B cell (primary cell): ENCODE measurements around the gene DCTN5. TPM values are rescaled to one million over a fixed set of nuclear protein-coding genes. Genes with fewer than 3 reads are reported as not detected.

ENCODE experiments used
- ATAC-seq: fragments of 200-7000 bp; cut with Tn5 transposase; one replicate; pipeline ENCODE4 v1.10.0; 2021; ENCODE audit warnings: low read depth, mild to moderate bottlenecking, moderate number of reproducible peaks, moderate library complexity
- CTCF ChIA-PET: fragments of 350-600 bp; sonication (Branson Sonifier 250); formaldehyde crosslinking; loops from one replicate; lab custom pipeline; 2021; ENCODE audit warnings: antibody characterized with exemption, inconsistent platforms; lab: Charles Lee
- POLR2A ChIA-PET: fragments of 350-600 bp; sonication (Branson Sonifier 250); formaldehyde crosslinking; loops from one replicate; lab custom pipeline; 2021; ENCODE audit warnings: antibody characterized with exemption; lab: Charles Lee
- DNase-seq: peaks from one replicate; pipeline ENCODE4 v3.0.0; 2013
- H2AFZ ChIP-seq: 2 replicates; pipeline ENCODE4 v1.6.1; 2012; ENCODE audit warnings: mild to moderate bottlenecking, low read depth, low read length; ENCODE audit not compliant: insufficient read depth, poor library complexity, severe bottlenecking
- H3K27ac ChIP-seq, 2 donors: 1 replicate in 1 of 2; 2 replicates in 1 of 2; pipeline ENCODE4 v1.5.1; 2012 to 2013; ENCODE audit warnings: low read length in 2 of 2, mild to moderate bottlenecking in 2 of 2, moderate library complexity in 1 of 2
- H3K27me3 ChIP-seq, 4 experiments: fragments of 200-600 bp in 1 of 4; sonication (generic) in 1 of 4; replicated peaks in 1 of 4; 1 replicate in 2 of 4; 2 replicates in 2 of 4; pipeline versions ENCODE4 v1.6.1 to v1.7.0; 2013 to 2016; ENCODE audit warnings: low read length in 3 of 4, mild to moderate bottlenecking in 2 of 4, mixed read lengths in 1 of 4, moderate library complexity in 1 of 4; ENCODE audit not compliant: insufficient read depth in 4 of 4, control insufficient read depth in 3 of 4; ENCODE audit errors: control extremely low read depth in 1 of 4
- H3K36me3 ChIP-seq, 2 experiments: replicated peaks in 1 of 2; 1 replicate in 1 of 2; 2 replicates in 1 of 2; pipeline versions ENCODE4 v1.6.1 to v1.7.1; 2013; ENCODE audit warnings: low read length in 1 of 2; ENCODE audit not compliant: insufficient read depth in 2 of 2, control insufficient read depth in 1 of 2; ENCODE audit errors: control extremely low read depth in 1 of 2, extremely low read depth in 1 of 2
- H3K4me1 ChIP-seq, 2 donors: fragments of 200-600 bp in 1 of 2; sonication (generic) in 1 of 2; 1 replicate in 1 of 2; 2 replicates in 1 of 2; pipeline versions ENCODE4 v1.5.1 to v1.6.1; 2013 to 2017; ENCODE audit warnings: low read length in 2 of 2; ENCODE audit not compliant: control insufficient read depth in 2 of 2, insufficient read depth in 2 of 2
- H3K4me2 ChIP-seq: replicated peaks from 2 replicates; pipeline ENCODE3; 2012; ENCODE audit warnings: mild to moderate bottlenecking, low read depth, low read length; ENCODE audit not compliant: poor library complexity, severe bottlenecking
- H3K4me3 ChIP-seq, 5 experiments: fragments of 200-600 bp in 1 of 5; sonication (generic) in 1 of 5; 1 replicate in 3 of 5; 2 replicates in 2 of 5; pipeline versions ENCODE4 v1.5.1 to v1.7.0; 2011 to 2016; ENCODE audit warnings: low read length in 4 of 5, mild to moderate bottlenecking in 4 of 5, low read depth in 2 of 5, control low read depth in 1 of 5, moderate library complexity in 1 of 5; ENCODE audit not compliant: insufficient read depth in 1 of 5; ENCODE audit errors: control extremely low read depth in 1 of 5, extremely low read depth in 1 of 5
- H3K79me2 ChIP-seq: fragments of 200-600 bp; sonication (generic); one replicate; pipeline ENCODE4 v1.6.0; 2016; ENCODE audit warnings: low read length; ENCODE audit not compliant: control insufficient read depth, insufficient read depth
- H3K9ac ChIP-seq: fragments of 200-600 bp; sonication (generic); 2 replicates; pipeline ENCODE4 v1.6.1; 2017; ENCODE audit warnings: mild to moderate bottlenecking, low read length, moderate library complexity
- H3K9me3 ChIP-seq, 3 donors: one replicate each; pipeline versions ENCODE4 v1.6.1 to v1.7.1; 2013; ENCODE audit warnings: low read length in 2 of 3; ENCODE audit not compliant: control insufficient read depth in 2 of 3, insufficient read depth in 1 of 3; ENCODE audit errors: control extremely low read depth in 1 of 3
- H4K20me1 ChIP-seq: 2 replicates; pipeline ENCODE4 v1.6.0; 2012; ENCODE audit warnings: mild to moderate bottlenecking, low read length; ENCODE audit not compliant: insufficient read depth, control insufficient read depth, poor library complexity, severe bottlenecking
- H3K27ac Mint-ChIP-seq: one replicate; pipeline ENCODE4 v1.8.0; 2021; ENCODE audit warnings: mixed read lengths
- H3K27me3 Mint-ChIP-seq: one replicate; pipeline ENCODE4 v1.8.0; 2021; ENCODE audit warnings: mixed read lengths
- H3K4me1 Mint-ChIP-seq: one replicate; pipeline ENCODE4 v1.8.0; 2021; ENCODE audit warnings: mixed read lengths
- H3K4me3 Mint-ChIP-seq: one replicate; pipeline ENCODE4 v1.8.0; 2021; ENCODE audit warnings: mixed read lengths
- H3K9me3 Mint-ChIP-seq: one replicate; pipeline ENCODE4 v1.8.0; 2022; ENCODE audit warnings: mixed read lengths; ENCODE audit not compliant: insufficient read depth
- EZH2 ChIP-seq: IDR thresholded peaks from 2 replicates; pipeline ENCODE4 v1.6.1; 2012; ENCODE audit warnings: borderline replicate concordance, low read depth, mild to moderate bottlenecking, moderate library complexity, low read length; ENCODE audit not compliant: insufficient read depth, poor library complexity, severe bottlenecking
- WGBS: methylation state at CpG from one replicate; pipeline ENCODE4 v1.1.5; 2013; ENCODE audit warnings: missing lambda C conversion rate; ENCODE audit not compliant: insufficient coverage; 5-methylcytosine and 5-hydroxymethylcytosine counted together
- intact Hi-C: fragments of 100-400 bp; cut with micrococcal nuclease; formaldehyde crosslinking; loops from one replicate; pipeline ENCODE4 v1.10.0; 2022
- polyA plus RNA-seq: library from polyadenylated mRNA; depleted of rRNA; stranded (reverse); fragments of >200 nt; gene quantifications from 2 replicates; pipeline ENCODE4 v1.2.3, GENCODE V29; 2012
- total RNA-seq, 2 donors: library from RNA; stranded (reverse); fragments of 120-200 nt in 1 of 2; gene quantifications; 1 replicate in 1 of 2; 2 replicates in 1 of 2; pipeline versions ENCODE4 v1.2.3 to v1.2.4, GENCODE V29; 2013 to 2022
- TF ChIP-seq, protein P1 (sequence below): fragments of 200-600 bp; IDR thresholded peaks from one replicate; pipeline ENCODE4 v1.8.0; 2022; ENCODE audit warnings: antibody characterized with exemption, mild to moderate bottlenecking

Gene DCTN5
- total and polyA plus RNA-seq, 2 donors (not counting 1 experiment from before 2014, with no cell fraction given): 22.4 to 58.3 TPM

DNA sequence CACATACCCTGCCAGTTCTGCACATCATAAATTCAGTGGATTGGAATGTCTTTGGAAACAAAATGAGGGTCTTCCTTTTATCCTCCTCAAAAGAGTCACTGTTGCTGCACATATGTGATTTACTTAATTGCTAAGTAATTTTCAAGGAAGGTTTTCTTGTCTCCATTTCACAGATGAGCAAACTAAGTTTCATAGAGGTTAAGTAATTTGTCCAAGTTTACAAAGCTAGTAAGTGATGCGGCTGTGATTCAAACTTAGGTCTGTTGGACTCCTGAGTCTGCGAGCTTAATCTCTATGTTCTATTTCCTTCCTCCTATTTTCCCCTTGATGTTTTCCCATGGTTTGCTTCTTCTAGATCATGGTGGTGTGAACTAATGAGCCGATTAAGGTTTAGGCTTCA is 85.4 kb downstream of the DCTN5 start:
- POLR2A ChIA-PET: no interaction called here
- peaks cover 27% of the 10 kb centered on the region for H3K27me3 Mint-ChIP-seq
- H3K4me3 Mint-ChIP-seq: no peak overlapping the region
- peaks cover 0 to 5% of the 10 kb centered on the region in 2 donors for H3K4me1 ChIP-seq
- H3K9ac ChIP-seq: no peak overlapping the region
- no peak overlapping the region for H2AFZ ChIP-seq
- TF ChIP-seq, protein P1, sequence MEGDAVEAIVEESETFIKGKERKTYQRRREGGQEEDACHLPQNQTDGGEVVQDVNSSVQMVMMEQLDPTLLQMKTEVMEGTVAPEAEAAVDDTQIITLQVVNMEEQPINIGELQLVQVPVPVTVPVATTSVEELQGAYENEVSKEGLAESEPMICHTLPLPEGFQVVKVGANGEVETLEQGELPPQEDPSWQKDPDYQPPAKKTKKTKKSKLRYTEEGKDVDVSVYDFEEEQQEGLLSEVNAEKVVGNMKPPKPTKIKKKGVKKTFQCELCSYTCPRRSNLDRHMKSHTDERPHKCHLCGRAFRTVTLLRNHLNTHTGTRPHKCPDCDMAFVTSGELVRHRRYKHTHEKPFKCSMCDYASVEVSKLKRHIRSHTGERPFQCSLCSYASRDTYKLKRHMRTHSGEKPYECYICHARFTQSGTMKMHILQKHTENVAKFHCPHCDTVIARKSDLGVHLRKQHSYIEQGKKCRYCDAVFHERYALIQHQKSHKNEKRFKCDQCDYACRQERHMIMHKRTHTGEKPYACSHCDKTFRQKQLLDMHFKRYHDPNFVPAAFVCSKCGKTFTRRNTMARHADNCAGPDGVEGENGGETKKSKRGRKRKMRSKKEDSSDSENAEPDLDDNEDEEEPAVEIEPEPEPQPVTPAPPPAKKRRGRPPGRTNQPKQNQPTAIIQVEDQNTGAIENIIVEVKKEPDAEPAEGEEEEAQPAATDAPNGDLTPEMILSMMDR: no peak
- no peak for TF ChIP-seq EZH2
- no peak overlapping the region for H3K4me2 ChIP-seq
- DNase-seq (no peak), ATAC-seq (no peak)
- H3K27me3 ChIP-seq: peaks cover 0 to 4% (median 0%) of the 10 kb centered on the region in 4 experiments
- intact Hi-C loops: no loop called here
- no peak overlapping the region for H3K27ac ChIP-seq
- H3K4me1 Mint-ChIP-seq: peaks cover 3% of the 10 kb centered on the region
- H3K36me3 ChIP-seq: no peaks in the 10 kb centered on the region
- 88% methylated on average over 1 of the region's 3 CpGs for WGBS
- H3K79me2 ChIP-seq: no peaks in the 10 kb centered on the region
- H3K4me3 ChIP-seq: no peak overlapping the region
- peaks cover 6% of the 10 kb centered on the region for H3K9me3 Mint-ChIP-seq
- no peaks in the 10 kb centered on the region for H4K20me1 ChIP-seq
- H3K27ac Mint-ChIP-seq: no peak overlapping the region
- peaks cover 0 to 12% (median 4%) of the 10 kb centered on the region in 3 donors for H3K9me3 ChIP-seq
- CTCF ChIA-PET: interaction anchor here (0.7 to 2.2 kb wide), 2 partner anchors 48 to 432 kb away, joined by 5 to 9 read pairs; partner anchors contain the start of gene PLK1

Other genes starting within 250 kb of the DCTN5 start
- gene COG7, start 188.3 kb upstream of the DCTN5 start, total RNA-seq: 21.3 and 23.3 TPM in 2 replicates
- gene COG7, start 188.3 kb upstream of the DCTN5 start, polyA plus RNA-seq: 31.8 and 37.8 TPM in 2 replicates
- 832 and 865 TPM in 2 replicates for gene GGA2, start 131.0 kb upstream of the DCTN5 start, total RNA-seq
- 227 and 310 TPM in 2 replicates for gene GGA2, start 131.0 kb upstream of the DCTN5 start, polyA plus RNA-seq
- 14.6 and 14.7 TPM in 2 replicates for gene EARS2, start 84.1 kb upstream of the DCTN5 start, total RNA-seq
- 13.0 and 15.1 TPM in 2 replicates for gene EARS2, start 84.1 kb upstream of the DCTN5 start, polyA plus RNA-seq
- 47.3 and 49.2 TPM in 2 replicates for gene UBFD1, start 83.7 kb upstream of the DCTN5 start, total RNA-seq
- gene UBFD1, start 83.7 kb upstream of the DCTN5 start, polyA plus RNA-seq: 12.8 and 14.4 TPM in 2 replicates
- 30.5 and 33.6 TPM in 2 replicates for gene NDUFAB1, start 45.1 kb upstream of the DCTN5 start, total RNA-seq
- gene NDUFAB1, start 45.1 kb upstream of the DCTN5 start, polyA plus RNA-seq: 30.6 and 39.3 TPM in 2 replicates
- 14.9 and 16.3 TPM in 2 replicates for gene PALB2, start 156 bp upstream of the DCTN5 start, total RNA-seq
- 2.8 and 3.6 TPM in 2 replicates for gene PALB2, start 156 bp upstream of the DCTN5 start, polyA plus RNA-seq
- 2.7 and 3.0 TPM in 2 replicates for gene PLK1, start 37.4 kb downstream of the DCTN5 start, total RNA-seq
- 2.0 and 3.5 TPM in 2 replicates for gene PLK1, start 37.4 kb downstream of the DCTN5 start, polyA plus RNA-seq
- not detected in 2 replicates for gene ERN2, start 71.8 kb downstream of the DCTN5 start, total RNA-seq
- not detected in 2 replicates for gene ERN2, start 71.8 kb downstream of the DCTN5 start, polyA plus RNA-seq
- gene CHP2, start 113.6 kb downstream of the DCTN5 start, total RNA-seq: not detected in 2 replicates
- gene CHP2, start 113.6 kb downstream of the DCTN5 start, polyA plus RNA-seq: not detected in 2 replicates
- gene PRKCB, start 194.5 kb downstream of the DCTN5 start, total RNA-seq: 373 and 397 TPM in 2 replicates
- gene PRKCB, start 194.5 kb downstream of the DCTN5 start, polyA plus RNA-seq: 106 and 121 TPM in 2 replicates